IPS-NIHi11 (cell line): ENCODE results near the gene C9orf72.
A peak's percentile ranks its signal among the peaks of the same experiment; 100 is the strongest.
"Not testable (repeated sequence)": the region's sequence is repeated elsewhere in the genome, so short reads cannot be mapped to it uniquely, and the experiment has no call there.

Source experiments
- DNase-seq: peaks from one replicate; pipeline ENCODE4 v3.0.0; 2012; ENCODE audit warnings: mixed read lengths, low spot score

C9orf72 gene

DNA sequence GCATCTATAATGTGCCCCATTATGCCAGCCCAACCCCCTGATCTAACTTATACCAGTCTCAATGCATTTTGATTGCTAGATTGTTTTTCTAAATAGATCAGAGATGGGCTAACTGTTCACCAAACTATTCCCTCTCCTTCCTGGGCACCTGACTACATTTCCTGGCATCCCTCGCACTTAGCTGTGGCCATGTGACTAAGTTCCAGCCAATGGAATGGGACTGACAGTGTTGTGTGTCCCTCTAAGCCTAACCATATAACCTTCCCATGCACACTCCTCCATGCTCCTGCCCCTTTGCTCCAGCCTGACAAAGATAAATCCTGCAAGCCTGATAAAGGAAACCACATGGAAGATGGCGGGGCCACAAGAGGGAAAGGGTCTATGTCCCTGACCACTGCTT, 61.5 kb downstream of the C9orf72 start:
- no peak for DNase-seq

DNA sequence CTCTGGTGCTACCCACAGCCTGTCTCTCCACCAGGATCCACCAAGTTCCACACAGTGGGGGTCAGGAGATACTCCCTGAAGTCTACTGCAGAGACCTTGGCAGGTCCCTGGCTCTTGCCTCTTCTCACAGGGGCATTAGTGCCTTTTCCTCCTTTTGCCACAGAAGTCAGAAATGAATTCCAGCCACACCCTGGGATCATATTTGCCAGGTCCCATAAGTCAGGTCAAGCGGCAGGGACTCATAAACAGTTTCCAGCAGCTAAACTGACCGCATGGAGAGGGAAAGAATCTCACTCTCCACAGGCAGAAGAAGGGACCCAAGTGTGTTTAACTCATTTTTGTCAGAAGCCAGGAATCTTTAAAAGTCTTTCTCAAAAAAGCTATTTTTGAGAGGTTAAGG, 62.5 kb downstream of the C9orf72 start:
- no peak for DNase-seq

DNA sequence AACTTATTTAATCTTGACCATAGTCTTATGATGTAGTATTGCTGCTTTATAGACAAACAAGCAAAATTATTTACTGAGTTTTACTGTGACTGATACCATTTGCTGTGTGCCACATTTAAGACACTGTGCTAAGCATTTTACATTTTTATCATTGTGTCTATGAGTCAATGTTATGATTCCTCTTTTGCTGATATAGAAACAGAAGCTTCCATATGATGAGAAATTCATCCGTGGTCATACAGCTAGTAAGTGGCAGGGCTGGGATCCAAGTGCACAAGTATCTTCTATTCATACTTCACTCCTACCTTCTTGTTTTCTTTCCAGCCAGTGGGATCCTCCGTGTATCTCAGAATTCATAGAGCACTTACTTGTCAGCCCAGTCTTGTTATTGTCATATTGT, 66.3 kb downstream of the C9orf72 start:
- no peak for DNase-seq

DNA sequence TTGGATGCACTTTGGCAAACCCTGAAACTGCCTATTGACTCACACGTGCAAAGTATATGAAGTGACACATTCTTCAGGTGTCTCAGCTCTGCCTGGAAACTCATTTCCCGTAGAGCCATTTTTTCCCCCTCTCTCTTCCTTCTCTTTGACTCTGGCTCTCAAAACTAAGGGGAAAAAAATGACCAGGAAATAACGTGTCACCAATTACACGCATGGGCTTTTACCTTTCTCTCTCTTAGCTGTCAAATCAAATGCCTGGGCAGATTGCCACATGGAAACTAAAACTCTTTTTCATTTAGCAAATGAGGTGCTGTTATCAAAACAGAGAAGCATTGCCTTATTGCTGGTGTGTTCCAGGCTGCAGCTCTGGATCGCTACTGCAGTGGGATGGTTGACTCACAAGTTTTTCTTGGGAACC, 67.5 kb downstream of the C9orf72 start:
- DNase-seq = no peak

DNA sequence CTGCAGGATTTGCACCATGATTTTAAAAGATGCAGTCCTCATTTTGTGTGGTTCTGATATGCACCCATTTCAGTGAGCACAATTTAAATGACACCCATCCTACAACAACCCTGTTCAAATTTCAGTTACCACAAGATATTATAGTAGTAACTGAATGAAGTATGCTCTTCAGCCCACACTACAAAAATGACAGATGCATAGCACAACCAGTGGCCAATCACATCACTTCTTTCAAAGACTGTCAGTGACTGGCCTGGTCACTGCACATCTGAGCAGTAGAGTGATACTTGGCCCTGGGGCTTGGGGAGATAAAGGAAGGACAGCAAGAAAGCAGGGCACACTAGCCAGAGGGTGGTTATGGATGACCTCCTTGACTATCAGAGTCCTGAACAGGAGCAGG, 69.0 kb downstream of the C9orf72 start:
- DNase-seq = no peak

DNA sequence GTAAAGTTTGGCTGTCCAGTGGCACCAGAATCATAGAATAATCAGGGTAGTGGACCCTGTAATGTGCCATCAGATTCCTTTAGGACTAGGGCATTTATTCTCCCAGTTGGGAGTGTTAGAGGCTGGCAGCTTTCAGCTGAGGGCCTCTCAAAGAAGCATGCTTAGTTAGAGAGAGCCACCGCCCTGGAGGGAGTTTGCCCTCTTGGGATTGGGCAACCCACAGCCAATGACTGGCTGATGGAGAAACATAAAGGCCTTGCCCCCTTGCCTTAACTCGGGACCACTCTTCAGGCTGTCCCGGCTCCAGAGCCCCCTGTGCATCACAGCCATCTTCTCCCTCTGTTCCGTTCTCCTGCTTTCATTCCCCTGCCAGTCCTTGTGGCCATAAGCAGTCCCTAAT, 69.7 kb downstream of the C9orf72 start:
- no peak for DNase-seq

DNA sequence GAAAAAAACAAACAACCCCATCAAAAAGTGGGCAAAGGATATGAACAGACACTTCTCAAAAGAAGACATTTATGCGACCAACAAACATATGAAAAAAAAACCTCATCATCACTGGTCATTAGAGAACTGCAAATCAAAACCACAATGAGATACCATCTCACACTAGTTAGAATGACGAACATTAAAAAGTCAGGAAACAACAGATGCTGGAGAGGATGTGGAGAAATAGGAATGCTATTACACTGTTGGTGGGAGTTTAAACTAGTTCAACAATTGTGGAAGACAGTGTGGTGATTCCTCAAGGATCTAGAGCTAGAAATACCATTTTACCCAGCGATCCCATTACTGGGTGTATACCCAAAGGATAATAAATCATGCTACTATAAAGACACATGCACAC, 72.4 kb downstream of the C9orf72 start:
- DNase-seq = not testable (repeated sequence)

DNA sequence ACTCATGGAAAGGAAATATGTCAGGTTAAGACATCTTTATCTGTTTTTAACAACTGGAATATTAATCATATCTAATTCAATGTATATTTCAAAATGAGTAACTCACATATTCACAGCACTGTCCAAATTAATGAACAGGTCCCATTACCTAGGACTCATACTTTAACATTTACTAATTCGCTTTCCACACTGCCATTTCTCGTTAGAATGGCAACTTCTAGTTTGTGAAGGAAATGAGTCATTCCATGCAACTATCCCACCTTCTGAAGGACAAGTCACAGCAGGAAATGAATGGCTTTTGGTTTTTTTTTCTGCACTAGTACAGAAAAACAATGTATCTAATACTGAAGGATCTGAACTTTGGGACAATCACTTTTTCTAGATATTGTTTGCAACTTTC, 73.8 kb downstream of the C9orf72 start:
- DNase-seq = peak; percentile 19

DNA sequence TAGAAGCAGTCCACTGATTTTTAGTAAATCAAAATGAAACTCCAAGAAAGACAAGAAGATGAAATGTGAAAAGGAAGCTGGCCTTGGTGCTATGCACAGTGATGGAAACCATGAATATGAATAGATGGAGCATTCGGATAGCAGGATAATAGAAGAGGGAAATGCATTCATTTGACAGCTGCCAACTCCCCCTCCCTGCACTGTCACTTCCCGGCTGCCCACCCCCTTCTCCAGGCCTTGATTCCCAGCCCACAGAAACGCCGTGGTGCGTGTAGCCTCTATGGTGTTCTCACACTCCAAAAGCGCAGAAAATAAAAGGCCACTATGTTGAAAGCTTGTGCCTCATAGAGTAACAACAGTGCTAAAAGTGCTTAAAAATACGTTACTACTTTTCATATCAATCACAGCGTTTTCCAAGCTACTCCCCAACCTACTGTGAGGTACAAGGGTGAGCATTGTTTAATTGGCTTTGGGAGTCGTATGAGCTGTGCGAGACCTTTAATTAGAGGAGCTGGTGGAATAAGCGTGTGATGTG, 75.3 kb downstream of the C9orf72 start:
- no peak for DNase-seq
